H1 (cell line): ENCODE data around the gene LHFPL2. TPM values are rescaled to one million over a fixed set of nuclear protein-coding genes. Genes with fewer than 3 reads are reported as not detected.

Experiments
- BACH1 ChIP-seq: IDR thresholded peaks from 2 replicates; pipeline ENCODE4 v1.6.1; 2012; ENCODE audit warnings: low read length, improper control_type of control experiment
- BRCA1 ChIP-seq: IDR thresholded peaks from 2 replicates; pipeline ENCODE4 v1.6.1; 2012; ENCODE audit warnings: low read depth, low read length, improper control_type of control experiment
- CBX5 ChIP-seq: fragments of 300-800, 300-1000 bp; sonication (generic); IDR thresholded peaks from 2 replicates; pipeline ENCODE4 v1.7.1; 2016; ENCODE audit warnings: antibody characterized with exemption, low read length, low read depth
- CHD7 ChIP-seq: fragments of 300-600 bp; sonication (generic); IDR thresholded peaks from 2 replicates; pipeline ENCODE4 v1.7.1; 2012; ENCODE audit warnings: low read length, moderate library complexity, mild to moderate bottlenecking, inconsistent platforms; ENCODE audit not compliant: insufficient replicate concordance
- FOSL1 ChIP-seq: IDR thresholded peaks from 2 replicates; pipeline ENCODE4 v1.6.1; 2011; ENCODE audit warnings: mild to moderate bottlenecking, low read depth, low read length, moderate library complexity; ENCODE audit not compliant: insufficient read depth
- GABPA ChIP-seq: IDR thresholded peaks from 2 replicates; pipeline ENCODE4 v1.6.1; 2011; ENCODE audit warnings: mild to moderate bottlenecking, low read length, moderate library complexity, borderline replicate concordance; ENCODE audit not compliant: insufficient read depth
- KDM4A ChIP-seq: IDR thresholded peaks from one replicate; pipeline ENCODE4 v1.7.1; 2012; ENCODE audit warnings: low read depth, mild to moderate bottlenecking, moderate library complexity, low read length, inconsistent platforms; ENCODE audit not compliant: severe bottlenecking
- POLR2AphosphoS5 ChIP-seq: IDR thresholded peaks from 2 replicates; pipeline ENCODE4 v1.6.1; 2011; ENCODE audit warnings: low read depth, low read length
- RBBP5 ChIP-seq: IDR thresholded peaks from 2 replicates; pipeline ENCODE4 v1.7.1; 2012; ENCODE audit warnings: low read depth, mild to moderate bottlenecking, inconsistent platforms, low read length, moderate library complexity, borderline replicate concordance
- SIN3A ChIP-seq, 2 experiments: IDR thresholded peaks in 1 of 2; conservative IDR thresholded peaks in 1 of 2; 2 replicates each; pipeline ENCODE4 v1.6.1; 2011 to 2012; ENCODE audit warnings: low read length in 2 of 2, improper control_type of control experiment in 1 of 2, low read depth in 1 of 2, mild to moderate bottlenecking in 1 of 2
- SIX5 ChIP-seq: IDR thresholded peaks from 2 replicates; pipeline ENCODE4 v1.6.1; 2011; ENCODE audit warnings: mild to moderate bottlenecking, low read depth, low read length
- polyA plus RNA-seq, 7 experiments: library from polyadenylated mRNA; depleted of rRNA in 3 of 7; stranded (reverse) in 5 of 7; unstranded in 2 of 7; fragments of >200 nt in 5 of 7; fragments of 200-250 nt in 2 of 7; gene quantifications; 1 replicate in 5 of 7; 2 replicates in 1 of 7; 4 replicates in 1 of 7; pipeline versions ENCODE4 v1.2.1 to v1.2.3, GENCODE V29; 2011 to 2013; ENCODE audit warnings: missing spikeins in 2 of 7, mixed read lengths in 2 of 7
- total RNA-seq: library from RNA; stranded (reverse); fragmentation: NEBNext Ultra II Directional; extraction: Animal tissue kit (Norgen Biotek cat#: 25700); gene quantifications from 2 replicates; pipeline ENCODE4 v1.2.1, GENCODE V29; 2021
- TF ChIP-seq, protein P1 (sequence below): IDR thresholded peaks from 2 replicates; pipeline ENCODE4 v1.6.1; 2012; ENCODE audit warnings: inconsistent platforms

Gene LHFPL2
- total and polyA plus RNA-seq, 2 of the 8 experiments (the other 6 are each of a cell fraction or from before 2014, with no cell fraction given): 9.6 to 43.0 TPM

- TF ChIP-seq CHD7 (no peak), KDM4A (no peak), SIN3A (conservative IDR thresholded peaks at IDR 0.05 in 1 of 2, IDR thresholded peaks at IDR 0.05 in 1 of 2; ENCODE audit: low read depth in 1 of 2, low read length in 2 of 2) (no peak), BACH1 (no peak), BRCA1 (no peak), FOSL1 (no peak), RBBP5 (no peak), GABPA (no peak), SIX5 (no peak), CBX5 (no peak), POLR2AphosphoS5 (no peak)
- TF ChIP-seq, protein P1, sequence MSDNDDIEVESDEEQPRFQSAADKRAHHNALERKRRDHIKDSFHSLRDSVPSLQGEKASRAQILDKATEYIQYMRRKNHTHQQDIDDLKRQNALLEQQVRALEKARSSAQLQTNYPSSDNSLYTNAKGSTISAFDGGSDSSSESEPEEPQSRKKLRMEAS: no peak
These were observed 93.9 kb downstream of the LHFPL2 start (continued) for GRCh38 chr5:78554670-78555069.
